NOMO-1 (cell line): ENCODE data around the gene CTRB2.
"Not testable (repeated sequence)": the region's sequence is repeated elsewhere in the genome, so short reads cannot be mapped to it uniquely, and the experiment has no call there.

Experiments used
- DNase-seq, 2 experiments: peaks; one replicate each; lab custom pipeline; 2025; ENCODE audit not compliant: unreplicated experiment in 2 of 2; lab: John Stamatoyannopoulos, UW

The CTRB2 gene

DNA sequence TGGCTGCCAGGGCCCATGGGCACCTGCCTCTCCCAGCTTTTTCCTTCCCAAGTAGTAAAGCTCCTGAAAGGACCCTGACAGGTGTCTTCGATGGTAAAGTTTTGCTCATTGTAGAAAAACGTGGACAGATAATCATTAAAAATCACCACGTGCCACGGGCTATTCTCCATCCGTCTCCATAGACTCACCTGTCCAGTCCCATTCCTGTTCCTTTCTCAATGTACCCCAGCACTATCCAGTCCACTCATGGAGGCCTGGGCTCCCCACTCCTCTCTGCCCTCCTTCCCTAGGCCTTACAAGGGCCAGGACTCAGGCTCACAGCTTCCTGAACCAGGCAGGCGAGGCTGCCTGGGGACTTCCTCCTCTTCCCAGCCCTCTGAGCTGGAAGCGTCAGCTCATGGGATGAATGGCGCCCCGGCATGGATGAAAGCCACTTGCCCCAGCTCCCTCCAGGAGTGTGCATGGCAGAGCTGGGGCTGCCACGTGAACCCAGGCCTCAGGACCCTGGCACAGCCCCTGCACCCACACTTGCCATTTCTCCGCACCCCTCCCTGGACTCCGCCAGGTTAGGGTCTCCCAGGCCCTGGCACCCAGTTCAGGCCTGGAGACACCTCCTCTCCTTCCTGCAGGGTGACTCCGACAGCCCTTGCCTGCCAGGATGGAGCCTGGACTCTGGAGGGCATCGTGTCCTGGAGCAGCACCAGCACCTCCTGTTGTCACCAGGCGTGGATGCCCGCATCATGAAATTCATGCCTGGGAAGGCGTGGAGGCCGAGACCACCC is 20.6 kb upstream of the CTRB2 start:
- no peak for DNase-seq

DNA sequence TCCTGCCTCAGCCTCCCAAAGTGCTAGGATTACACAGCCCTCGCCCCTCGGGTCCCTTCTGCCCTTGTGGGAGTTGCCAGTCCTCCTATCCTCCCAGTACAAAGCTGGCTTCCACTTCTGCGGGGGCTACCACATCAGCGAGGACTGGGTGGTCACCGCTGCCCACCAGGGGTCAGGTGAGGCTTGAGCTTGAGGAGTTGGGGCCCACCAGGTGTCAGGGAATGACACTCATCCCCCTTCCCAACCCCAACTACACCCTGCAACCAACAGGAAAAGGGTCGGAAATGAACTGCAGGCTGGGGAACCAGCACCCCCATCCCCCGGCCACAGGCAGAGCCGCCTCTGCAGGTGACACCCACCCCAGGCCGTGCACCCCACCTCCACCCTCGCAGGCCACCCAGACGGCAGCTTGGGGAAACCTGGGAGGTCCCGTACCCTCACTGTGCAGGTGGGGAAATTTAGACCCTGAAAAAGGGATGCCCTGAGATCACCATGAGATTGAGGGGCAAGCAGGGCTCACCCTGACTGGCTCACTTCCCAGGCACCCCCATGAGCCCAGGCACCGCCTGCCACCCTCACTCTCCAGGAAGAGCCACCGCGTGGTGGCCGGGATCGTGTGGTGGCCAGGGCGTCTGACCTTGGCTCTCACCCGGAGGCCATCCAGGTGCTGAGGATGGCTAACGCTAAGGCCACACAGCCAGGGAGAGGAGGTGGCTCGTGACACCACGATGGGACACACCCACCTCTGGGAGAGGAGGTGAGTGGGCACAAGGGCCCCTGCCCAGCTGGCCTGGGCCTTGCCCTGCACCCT is 19.8 kb upstream of the CTRB2 start:
- DNase-seq: no peak

DNA sequence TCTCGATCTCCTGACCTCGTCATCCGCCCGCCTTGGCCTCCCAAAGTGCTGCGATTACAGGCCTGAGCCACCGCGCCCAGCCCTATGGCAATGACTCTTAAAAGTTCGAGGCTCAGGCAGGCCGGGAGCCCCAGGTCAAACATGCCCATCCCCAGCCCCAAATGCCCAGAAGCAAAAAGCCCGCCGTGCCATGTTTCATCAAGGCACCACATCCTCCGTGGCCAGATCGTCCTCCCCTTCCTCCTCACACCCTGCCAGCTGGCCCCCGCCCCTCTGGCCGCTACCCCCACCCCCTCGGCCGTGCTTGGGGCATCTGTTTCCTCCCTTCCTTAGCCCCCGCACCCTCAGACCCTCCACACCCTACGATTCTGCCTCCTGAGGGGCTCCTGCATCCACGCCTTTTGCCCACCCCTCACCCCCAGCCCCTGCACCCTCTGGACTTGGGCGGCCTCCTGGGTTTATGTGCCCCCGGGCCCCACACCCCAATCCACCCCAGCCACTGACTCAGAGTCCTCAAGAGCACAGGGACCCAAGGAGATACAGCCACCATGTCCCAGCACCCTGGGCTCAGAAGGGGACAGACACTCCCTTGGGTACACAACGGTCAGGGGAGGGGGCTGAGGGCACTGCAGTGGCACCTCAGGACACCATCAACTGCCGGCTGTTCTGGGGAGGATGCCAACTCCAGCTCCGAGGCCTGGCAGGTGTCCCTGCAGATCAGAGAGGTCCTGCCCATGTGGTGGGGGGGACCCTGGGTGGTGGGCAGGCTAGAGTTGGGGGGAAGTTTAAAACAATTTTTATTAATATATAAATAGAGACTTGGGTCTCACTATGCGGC is 18.9 kb upstream of the CTRB2 start:
- no peak for DNase-seq

DNA sequence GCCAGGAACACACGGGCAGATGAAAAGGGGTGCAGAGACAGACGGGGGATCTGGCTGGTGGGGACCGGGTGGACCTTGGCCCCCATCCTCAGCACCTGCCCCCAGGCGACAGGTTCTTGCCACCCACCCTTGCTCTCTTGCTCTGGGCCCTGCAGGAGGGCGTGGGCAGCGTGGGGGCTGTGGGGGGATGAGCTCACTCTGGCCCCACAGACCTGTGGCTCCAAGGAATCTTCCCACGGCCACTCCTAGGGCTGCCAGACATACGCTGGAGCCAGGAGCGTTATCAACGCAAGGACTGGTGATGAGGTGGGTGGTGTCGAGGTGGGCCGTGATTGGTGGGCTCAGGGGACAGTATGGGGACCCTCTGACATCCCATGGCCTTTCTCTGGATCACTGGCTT is 18.1 kb upstream of the CTRB2 start:
- DNase-seq: no peak

DNA sequence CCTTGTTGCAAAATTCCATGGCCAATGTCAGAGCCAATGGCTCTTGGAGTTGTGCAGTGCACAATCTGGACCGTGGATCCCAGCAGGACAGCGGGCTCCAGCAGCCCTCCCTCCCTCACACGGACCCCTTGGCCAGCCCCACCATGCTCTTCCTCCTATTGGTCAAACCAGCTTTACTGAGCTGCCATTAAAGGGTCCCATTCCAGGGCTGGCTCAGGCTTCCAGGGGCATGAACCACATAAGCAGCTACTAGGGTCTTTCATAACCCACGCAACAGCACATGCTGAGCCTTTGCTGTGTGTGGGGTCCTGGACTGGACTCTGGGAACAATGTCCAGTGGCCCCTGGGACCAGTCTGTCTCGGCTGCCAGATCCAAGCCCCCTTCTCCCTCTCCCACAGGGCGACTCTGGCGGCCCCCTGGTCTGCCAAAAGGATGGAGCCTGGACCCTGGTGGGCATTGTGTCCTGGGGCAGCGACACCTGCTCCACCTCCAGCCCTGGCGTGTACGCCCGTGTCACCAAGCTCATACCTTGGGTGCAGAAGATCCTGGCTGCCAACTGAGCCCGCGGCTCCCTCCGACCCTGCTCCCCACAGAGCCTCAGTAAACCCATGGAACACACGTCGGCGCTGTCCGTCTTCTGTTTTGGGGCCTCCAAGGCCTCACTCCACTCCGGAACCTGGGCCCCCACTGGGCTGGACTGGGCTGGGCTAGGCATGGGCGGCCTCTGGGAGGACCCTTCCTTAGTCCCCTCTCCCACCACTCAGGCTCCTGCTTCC is 17.5 kb upstream of the CTRB2 start:
- DNase-seq: no peak

DNA sequence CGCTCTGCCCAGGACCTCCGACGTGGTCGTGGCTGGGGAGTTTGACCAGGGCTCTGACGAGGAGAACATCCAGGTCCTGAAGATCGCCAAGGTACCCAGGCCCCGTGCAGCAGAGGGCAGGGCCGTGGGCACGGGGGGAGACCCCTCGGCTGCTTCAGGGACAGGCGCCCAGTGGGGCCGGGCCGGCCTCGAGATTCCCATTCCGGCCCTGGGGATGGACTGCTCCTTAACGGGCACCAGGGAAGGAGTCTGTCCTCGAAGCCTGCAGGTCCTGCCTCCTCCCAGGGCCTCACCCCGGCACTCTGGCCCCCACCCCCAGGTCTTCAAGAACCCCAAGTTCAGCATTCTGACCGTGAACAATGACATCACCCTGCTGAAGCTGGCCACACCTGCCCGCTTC is 16.2 kb upstream of the CTRB2 start:
- DNase-seq: not testable (repeated sequence)

DNA sequence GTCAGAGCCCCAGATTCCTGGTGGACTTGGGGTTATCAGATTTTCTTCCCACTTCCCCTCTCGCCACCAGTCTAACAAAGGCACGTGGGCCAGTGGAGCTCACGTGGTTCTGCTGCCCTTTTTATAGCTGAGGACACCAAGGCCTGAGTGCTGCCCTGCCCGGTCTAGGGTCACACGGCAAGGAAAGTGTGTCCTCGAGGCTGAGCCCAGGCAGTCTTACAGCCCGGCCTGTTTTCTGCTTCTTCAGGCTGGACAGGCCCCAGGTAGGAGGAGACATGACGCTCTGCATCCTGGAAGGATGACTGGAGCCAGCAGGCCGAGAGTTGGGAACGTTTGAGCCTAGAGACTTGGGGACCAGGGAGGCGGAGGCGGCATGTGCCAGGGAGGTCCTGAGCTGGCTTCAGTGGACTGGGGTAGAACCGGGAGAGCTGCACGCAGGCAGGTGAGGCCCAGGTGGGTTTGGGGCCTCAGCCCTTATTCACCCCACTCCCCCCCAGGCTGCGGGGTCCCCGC is 15.4 kb upstream of the CTRB2 start:
- DNase-seq: no peak

DNA sequence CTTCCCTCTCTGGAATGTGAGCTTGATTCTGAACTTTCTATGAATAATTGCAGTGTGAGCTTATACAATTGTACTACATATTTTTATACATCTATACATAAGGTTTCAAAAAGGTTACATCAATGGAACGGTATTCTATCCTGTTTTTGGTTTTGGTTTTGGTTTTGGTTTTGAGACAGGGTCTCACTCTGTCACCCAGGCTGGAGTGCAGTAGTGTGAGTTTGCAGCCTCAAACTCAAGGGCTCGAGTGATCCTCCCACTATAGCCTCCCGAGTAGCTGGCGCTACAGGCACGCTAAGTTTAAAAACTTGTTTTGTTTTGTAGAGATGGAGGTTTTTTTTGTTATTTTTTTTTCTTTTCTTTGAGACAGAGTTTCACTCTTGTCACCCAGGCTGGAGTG is 12.9 kb upstream of the CTRB2 start:
- no peak for DNase-seq

DNA sequence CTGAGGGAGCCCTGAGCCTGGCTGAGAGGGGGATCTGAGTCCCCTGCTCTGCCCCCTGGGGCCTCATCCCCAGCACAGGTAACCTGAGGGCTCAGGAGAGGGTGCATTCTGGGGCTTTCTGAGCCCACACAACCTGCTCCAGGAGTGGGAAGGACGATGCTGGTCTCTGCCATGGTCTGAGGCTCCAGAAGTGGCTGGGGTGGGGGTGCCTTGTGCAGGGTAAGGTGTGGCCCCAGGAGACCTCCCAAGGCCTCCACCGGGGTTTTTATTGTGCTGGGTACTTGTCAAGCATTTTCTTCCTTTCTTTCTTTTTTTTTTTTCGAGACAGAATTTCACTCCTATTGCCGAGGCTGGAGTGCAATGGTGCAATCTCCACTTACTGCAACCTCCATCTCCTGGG is 12.1 kb upstream of the CTRB2 start:
- DNase-seq: no peak

DNA sequence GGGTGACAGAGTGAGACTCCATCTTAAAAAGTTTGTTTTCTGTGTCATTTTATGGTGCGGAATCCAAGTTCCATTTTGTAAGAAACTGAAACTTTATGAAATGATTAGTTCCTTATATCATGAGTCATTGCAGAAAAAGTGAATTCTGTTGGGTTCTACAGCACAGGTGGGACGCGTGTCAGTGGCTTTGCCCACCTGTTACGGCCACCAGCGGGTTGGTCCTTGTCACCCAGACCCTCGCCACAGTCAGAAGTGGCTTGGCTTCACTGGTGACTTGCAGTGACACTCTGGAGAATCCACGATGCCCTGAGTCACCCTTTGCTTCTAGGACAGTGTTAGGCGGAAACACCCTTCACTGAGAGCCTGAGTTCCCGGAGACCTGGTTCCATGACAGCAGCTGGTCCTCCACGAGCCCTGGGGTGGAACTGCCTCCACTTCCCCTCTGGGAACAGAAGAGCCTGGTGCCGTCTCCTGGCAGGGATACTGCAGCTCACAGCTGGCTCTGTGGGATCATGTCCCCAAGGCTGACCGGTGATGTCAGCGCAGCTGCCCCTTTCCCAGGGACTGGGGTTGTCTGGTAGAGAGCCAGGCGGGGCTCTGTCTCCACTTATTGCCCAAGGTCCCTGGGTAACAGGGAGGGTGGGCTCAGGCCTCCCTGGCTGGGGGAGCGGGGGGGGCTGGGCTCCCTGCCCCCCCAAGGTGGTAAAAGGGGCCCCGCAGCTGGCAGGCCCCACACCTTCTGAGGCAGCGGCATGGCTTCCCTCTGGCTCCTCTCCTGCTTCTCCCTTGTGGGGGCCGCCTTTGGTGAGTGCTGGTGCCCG is 11.5 kb upstream of the CTRB2 start, which contains the start of gene CTRB1:
Gene CTRB1 (plus strand): TSS at position 733 of the 821 bp plus-strand sequence. CDS start 20 bp downstream, at position 753.
- DNase-seq: no peak

DNA sequence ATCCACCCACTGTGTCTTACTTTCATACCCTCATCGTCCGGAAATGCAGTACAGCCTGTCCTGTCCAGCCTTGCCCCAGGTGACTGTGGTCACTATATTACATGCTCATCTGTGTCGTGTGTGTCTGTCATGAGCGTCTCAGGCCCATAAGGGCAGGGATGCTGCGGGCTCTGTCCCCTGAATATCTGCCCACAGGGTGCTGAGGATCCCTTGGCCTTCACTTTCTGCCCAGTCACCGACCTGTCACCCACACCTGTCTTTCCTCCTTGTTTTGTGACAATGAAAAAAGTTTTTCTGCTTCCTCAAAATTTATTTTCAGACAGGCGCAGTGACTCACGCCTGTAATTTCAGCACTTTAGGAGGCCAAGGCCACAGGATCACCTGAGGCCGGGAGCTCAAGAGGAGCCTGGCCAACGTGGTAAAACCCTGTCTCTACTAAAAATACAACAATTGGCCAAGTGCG is 10.5 kb upstream of the CTRB2 start:
- peak; percentile 26 to 34 for DNase-seq

DNA sequence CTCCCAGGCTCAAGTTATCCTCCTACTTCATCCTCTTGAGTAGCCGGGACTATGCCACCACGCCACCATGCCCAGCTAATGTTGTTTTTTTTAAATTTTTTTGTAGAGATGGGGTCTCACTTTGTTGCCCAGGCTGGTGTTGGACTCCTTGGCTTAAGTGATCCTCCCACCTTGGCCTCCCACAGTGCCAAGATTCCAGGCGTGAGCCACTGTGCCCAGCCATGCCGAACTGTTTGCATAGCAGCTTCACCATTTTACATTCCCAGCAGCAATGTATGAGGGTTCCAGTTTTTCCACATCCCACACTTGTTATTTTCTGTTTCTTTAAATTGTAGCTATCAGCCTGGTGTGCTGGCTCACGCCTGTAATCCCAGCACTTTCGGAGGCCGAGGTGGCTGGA is 9.6 kb upstream of the CTRB2 start:
- no peak for DNase-seq

DNA sequence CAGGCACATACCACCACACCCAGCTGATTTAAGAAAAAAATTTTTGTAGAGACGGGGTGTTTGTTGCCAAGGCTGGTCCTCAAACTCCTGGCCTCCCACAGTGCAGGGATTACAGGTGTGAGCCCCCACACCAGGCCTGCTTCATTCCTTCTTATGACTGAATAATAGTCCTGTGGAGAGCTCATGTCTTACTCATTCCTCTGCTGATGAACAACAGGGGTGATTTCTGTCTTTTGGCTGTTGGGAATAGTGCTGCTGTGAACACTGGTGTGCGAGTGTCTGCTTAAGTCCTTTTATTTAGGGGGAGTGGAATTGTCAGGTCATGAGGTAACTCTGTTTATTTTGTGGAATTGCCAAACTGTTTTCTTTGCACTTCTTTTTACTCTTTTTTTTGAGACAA is 9.2 kb upstream of the CTRB2 start:
- no peak for DNase-seq

DNA sequence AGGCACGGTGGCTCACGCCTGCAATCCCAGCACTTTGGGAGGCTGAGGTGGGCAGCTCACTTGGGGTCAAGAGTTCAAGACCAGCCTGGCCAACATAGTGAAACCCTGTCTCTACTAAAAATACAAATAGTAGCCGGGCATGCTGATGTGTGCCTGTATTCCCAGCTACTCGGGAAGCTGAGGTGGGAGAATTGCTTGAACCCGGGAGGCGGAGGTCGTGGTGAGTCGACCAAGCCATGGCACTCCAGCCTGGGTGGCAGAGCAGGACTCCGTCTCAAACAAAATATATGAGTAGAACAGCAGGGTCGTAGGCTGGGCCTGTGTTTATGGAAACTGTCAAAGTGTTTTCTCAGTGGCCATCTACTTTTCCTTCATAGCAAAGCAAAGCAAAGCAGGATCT is 4.3 kb upstream of the CTRB2 start:
- not testable (repeated sequence) for DNase-seq

DNA sequence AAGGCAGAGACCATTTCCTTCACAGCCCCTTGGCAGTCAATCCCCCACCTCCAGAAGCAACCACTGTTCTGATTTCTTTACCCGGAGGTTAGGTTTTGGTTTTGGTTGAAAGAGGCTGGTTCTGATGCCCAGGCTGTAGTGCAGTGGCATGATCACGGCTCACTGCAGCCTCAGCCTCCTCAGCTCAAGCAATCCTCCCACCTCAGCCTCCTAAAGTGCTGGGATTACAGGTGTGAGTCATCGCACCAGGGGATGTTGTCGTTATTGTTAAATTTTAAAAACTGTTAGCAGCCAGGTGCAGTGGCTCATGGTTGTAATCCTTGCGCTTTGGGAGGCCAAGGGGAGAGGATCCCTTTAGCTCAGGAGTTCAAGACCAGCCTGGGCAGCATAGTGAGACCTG is 3.0 kb upstream of the CTRB2 start:
- DNase-seq: no peak

DNA sequence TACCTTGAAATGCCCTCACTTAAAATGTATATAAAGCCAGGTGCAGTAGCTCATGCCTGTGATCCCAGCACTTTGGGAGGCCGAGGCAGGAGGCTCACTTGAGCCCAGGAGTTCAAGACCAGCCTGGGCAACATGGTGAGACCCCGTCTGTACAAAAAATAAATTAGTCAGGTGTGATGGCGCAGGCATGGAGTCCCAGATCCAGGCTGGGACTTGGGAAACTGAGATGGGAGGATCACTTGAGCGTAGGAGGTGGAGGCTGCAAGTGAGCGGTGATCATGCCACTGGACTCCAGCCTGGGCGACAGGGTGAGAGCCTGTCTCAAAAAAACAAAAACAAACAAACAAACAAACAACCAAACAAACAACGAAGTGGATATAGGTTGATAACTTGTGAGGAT is 2.6 kb upstream of the CTRB2 start:
- DNase-seq: not testable (repeated sequence)

DNA sequence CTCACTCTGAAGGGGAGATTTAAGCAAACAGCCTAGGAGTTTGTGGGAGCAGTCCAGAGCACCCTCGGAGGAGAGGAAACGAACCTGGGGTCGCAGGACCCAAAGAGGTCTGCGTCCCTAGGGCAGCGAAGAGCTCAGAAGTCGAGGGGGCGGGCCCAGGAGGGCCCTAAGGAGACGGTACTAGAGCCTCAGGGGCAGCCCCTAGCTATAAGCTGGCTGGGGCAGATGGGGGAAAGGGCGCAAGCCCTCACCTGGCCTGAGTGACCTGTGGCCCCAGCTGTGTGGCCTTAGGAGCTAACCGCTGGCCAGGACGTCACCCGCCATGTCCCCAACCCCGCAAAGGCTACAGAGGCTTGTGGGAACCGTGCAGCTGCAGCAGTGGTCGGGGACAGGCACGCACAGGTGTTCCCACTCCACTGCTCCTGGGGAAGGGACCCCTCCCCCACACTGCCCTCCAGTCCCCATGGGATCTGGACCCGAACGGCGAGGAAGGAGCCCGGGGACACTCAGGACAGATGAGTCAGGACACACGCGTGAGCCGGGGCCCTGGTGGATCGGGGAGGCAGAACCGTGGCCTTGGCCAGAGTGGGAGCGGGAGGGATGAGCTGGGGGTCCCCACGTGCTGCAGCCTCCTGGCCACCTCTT is 2.0 kb upstream of the CTRB2 start:
- no peak for DNase-seq

DNA sequence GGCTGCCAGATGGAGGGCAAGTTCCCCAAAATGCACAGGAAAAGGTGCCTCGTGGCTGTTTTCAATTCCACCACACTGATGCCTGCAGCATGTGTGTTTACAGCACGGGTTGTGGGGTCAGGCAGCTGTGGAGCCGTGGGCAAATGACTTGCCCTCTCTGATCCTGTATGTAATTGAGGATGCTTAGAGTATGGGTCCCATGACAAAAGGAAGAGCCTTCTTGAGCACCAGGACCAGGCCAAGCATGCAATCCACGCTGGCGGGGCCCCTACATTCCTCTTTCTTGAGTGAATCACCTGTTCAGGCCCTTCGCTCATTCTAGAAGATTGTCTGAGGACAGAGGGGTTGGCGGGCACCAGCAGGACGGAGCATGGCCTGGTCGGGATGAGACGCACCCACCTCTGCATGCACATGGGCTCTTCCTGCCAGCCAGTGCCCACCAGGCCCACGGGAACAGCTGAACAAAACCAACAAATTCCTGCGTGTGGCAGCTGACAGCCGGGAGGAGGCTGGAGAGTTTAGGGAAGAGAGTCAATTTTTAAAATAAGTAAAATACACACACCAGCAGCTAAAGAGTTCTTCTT is 1.4 kb upstream of the CTRB2 start:
- no peak for DNase-seq
